GM10248 (cell line): Measurements from ENCODE around the gene PODXL.
"Not testable (repeated sequence)": the region's sequence is repeated elsewhere in the genome, so short reads cannot be mapped to it uniquely, and the experiment has no call there.

Source experiments
- CTCF ChIA-PET: fragments of 300-600 bp; sonication (Branson Sonifier 250); formaldehyde crosslinking; extraction: SDS; loops from one replicate; lab custom pipeline; 2021; ENCODE audit warnings: antibody characterized with exemption; lab: Yijun Ruan, JAX
- POLR2A ChIA-PET: fragments of 350-650 bp; sonication (Branson Sonifier 250); formaldehyde crosslinking; extraction: SDS; loops from one replicate; lab custom pipeline; 2020; ENCODE audit warnings: antibody characterized with exemption; lab: Yijun Ruan, JAX
- DNase-seq: peaks from one replicate; pipeline ENCODE4 v3.0.0; 2012; ENCODE audit errors: extremely low spot score
- CTCF ChIP-seq: IDR thresholded peaks from 2 replicates; pipeline ENCODE4 v1.5.1; 2012; ENCODE audit warnings: mild to moderate bottlenecking, low read depth; ENCODE audit errors: extremely low read depth, missing control alignments, control extremely low read depth

The PODXL gene

GRCh38 chr7:131521651-131522163 lies 34.7 kb downstream of the PODXL start:
- ChIA-PET CTCF (interaction anchor here (1.5 to 4.0 kb wide), 4 partner anchors 8 to 625 kb away, joined by 4 to 36 read pairs (median 12); no protein-coding TSS in a partner anchor), POLR2A (no interaction called here)
- TF ChIP-seq CTCF, result no peak
- DNase-seq, result no peak

DNA sequence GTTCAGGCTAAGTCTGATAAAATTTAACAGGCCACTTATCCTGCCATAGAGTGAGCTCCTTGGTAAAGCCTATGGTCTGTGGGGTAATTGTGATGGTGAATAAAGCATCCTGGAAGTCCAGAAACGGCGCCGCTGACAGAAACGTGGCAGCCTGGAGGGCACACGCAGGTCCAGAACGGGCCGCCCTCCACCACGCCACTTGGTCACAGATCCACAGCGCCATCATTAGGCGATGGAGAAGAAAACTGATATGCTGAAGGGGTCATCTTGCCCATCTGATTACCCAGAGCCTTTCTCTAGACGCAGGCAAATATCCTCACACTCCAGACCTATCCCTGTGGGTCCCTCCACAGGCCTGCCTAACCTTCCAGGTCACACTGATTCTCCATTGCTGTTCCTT lies 37.8 kb downstream of the PODXL start:
- POLR2A ChIA-PET, result no interaction called here
- DNase-seq, result no peak
- CTCF ChIA-PET, result no interaction called here
- TF ChIP-seq CTCF, result no peak

DNA sequence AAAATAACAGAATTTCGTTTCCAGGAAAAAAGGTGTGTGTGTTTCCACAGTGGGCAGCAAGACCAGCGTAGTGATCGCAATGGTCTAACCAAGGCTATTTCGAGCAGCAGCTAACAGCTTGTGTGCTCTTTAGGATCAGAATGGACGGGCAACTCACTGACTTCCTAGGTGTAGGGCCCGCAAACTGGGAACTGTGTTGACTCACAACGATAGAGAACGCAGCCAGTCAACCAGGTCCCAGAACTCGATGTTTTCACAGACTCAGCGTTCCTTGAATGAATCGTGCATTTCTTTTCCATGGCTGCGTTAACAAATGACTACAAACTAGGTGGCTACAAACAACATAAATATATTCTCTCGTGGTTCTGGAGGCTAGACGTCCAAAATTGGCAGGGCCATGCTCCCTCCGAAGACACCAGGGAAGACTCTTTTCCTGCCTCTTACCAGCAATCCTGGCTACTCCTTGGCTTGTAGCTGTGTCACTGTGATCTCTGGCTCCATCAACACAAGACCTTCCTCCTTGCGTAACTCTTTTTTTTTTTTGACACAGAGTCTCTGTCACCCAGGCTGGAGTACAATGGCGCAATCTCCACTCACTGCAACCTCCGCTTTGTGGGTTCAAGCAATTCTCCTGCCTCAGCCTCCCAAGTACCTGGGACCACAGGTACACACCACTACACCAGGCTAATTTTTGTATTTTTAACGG lies 39.1 kb downstream of the PODXL start:
- DNase-seq, result no peak
- POLR2A ChIA-PET, result no interaction called here

DNA sequence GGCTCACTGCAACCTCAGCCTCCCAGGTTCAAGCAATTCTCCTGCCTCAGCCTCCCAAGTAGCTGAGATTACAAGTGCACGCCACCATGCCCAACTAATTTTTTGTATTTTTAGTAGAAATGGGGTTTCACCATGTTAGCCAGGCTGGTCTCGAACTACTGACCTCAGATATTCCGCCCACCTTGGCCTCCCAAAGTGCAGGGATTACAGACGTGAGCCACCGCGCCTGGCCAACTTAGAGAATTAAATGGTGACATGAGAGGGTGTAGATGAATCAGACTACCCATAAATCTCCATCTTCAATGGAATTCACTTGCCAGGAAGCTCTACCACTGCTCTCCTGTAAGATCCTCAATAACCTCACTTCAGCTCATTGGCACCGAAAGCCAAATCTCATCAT lies 41.0 kb downstream of the PODXL start:
- CTCF ChIA-PET, result interaction anchor here (1.4 to 6.8 kb wide), 5 partner anchors 7 to 618 kb away, joined by 3 to 59 read pairs (median 4); no protein-coding TSS in a partner anchor
- peak; percentile 1 for DNase-seq
- POLR2A ChIA-PET, result not testable (repeated sequence)

More for the DNA sequence above, 39.1 kb downstream of the PODXL start:
- CTCF ChIA-PET, result no interaction called here
- no peak for TF ChIP-seq CTCF

- ChIA-PET POLR2A (interaction anchor here (0.6 kb wide), 1 partner anchor 407 kb away, joined by 4 read pairs; no protein-coding TSS in a partner anchor), CTCF (interaction anchor here (0.6 to 6.8 kb wide), 17 partner anchors 9 to 641 kb away, joined by 3 to 59 read pairs (median 3); partner anchors contain the start of gene MKLN1)
- DNase-seq, result peak; percentile 85
- peak; percentile 100 for TF ChIP-seq CTCF
Measured at GRCh38 chr7:131513245-131514061, 43.0 kb downstream of the PODXL start.

- DNase-seq, result no peak
- POLR2A ChIA-PET, result no interaction called here
- CTCF ChIA-PET, result interaction anchor here (1.1 to 6.8 kb wide), 10 partner anchors 9 to 615 kb away, joined by 3 to 59 read pairs (median 6); partner anchors contain the start of gene MKLN1
- no peak for TF ChIP-seq CTCF
Measured at GRCh38 chr7:131511774-131512535, 44.5 kb downstream of the PODXL start.
